HG02938 (cell line): ENCODE results near the gene STRN.
"Not testable (repeated sequence)": the region's sequence is repeated elsewhere in the genome, so short reads cannot be mapped to it uniquely, and the experiment has no call there.

Experiments
- ATAC-seq: cut with Tn5 transposase; IDR thresholded peaks from one replicate; pipeline ENCODE4 v1.9.1; 2021; ENCODE audit warnings: mild to moderate bottlenecking, moderate library complexity; ENCODE audit not compliant: unreplicated experiment

STRN gene

GRCh38 chr2:36964496-36965058 lies 1.8 kb downstream of the STRN start:
- no peak for ATAC-seq

- ATAC-seq: no peak
Measured at GRCh38 chr2:36963734-36964133, 2.6 kb downstream of the STRN start.

- no peak for ATAC-seq
Measured at GRCh38 chr2:36963106-36963505, 3.2 kb downstream of the STRN start.

- no peak for ATAC-seq
Measured at GRCh38 chr2:36960773-36961172, 5.6 kb downstream of the STRN start.

- no peak for ATAC-seq
Measured at GRCh38 chr2:36960005-36960675, 6.2 kb downstream of the STRN start.

GRCh38 chr2:36954977-36955607 lies 11.2 kb downstream of the STRN start:
- no peak for ATAC-seq

GRCh38 chr2:36952748-36953197 lies 13.6 kb downstream of the STRN start:
- ATAC-seq: no peak

GRCh38 chr2:36951574-36951973 lies 14.8 kb downstream of the STRN start:
- ATAC-seq: no peak

GRCh38 chr2:36951027-36951518 lies 15.3 kb downstream of the STRN start:
- no peak for ATAC-seq

GRCh38 chr2:36949845-36950244 lies 16.5 kb downstream of the STRN start:
- no peak for ATAC-seq

GRCh38 chr2:36945240-36945639 lies 21.1 kb downstream of the STRN start:
- not testable (repeated sequence) for ATAC-seq

- ATAC-seq: no peak
Measured at GRCh38 chr2:36941867-36942266, 24.5 kb downstream of the STRN start.

GRCh38 chr2:36936526-36936925 lies 29.8 kb downstream of the STRN start:
- ATAC-seq: not testable (repeated sequence)

GRCh38 chr2:36931688-36932087 lies 34.6 kb downstream of the STRN start:
- not testable (repeated sequence) for ATAC-seq

GRCh38 chr2:36930787-36931410 lies 35.4 kb downstream of the STRN start:
- not testable (repeated sequence) for ATAC-seq

GRCh38 chr2:36926175-36927132 lies 39.9 kb downstream of the STRN start:
- not testable (repeated sequence) for ATAC-seq

- ATAC-seq: not testable (repeated sequence)
Measured at GRCh38 chr2:36922629-36923028, 43.7 kb downstream of the STRN start.

- no peak for ATAC-seq
Measured at GRCh38 chr2:36921984-36922383, 44.4 kb downstream of the STRN start.

GRCh38 chr2:36919041-36919837 lies 47.1 kb downstream of the STRN start:
- ATAC-seq: no peak

- ATAC-seq: no peak
Measured at GRCh38 chr2:36918307-36918706, 48.0 kb downstream of the STRN start.
